Measurements from ENCODE around the gene C11orf86. TPM values are rescaled to one million over a fixed set of nuclear protein-coding genes. Genes with fewer than 3 reads are reported as not detected.

C11orf86 gene
- total RNA-seq (not detected), polyA plus RNA-seq (under 1 TPM in 2 of 3 donors, not detected in 1; 0.04 to 0.10 TPM)
- long read RNA-seq, donor 1, result 0 reads
- long read RNA-seq, donor 2, result 0 reads

DNA sequence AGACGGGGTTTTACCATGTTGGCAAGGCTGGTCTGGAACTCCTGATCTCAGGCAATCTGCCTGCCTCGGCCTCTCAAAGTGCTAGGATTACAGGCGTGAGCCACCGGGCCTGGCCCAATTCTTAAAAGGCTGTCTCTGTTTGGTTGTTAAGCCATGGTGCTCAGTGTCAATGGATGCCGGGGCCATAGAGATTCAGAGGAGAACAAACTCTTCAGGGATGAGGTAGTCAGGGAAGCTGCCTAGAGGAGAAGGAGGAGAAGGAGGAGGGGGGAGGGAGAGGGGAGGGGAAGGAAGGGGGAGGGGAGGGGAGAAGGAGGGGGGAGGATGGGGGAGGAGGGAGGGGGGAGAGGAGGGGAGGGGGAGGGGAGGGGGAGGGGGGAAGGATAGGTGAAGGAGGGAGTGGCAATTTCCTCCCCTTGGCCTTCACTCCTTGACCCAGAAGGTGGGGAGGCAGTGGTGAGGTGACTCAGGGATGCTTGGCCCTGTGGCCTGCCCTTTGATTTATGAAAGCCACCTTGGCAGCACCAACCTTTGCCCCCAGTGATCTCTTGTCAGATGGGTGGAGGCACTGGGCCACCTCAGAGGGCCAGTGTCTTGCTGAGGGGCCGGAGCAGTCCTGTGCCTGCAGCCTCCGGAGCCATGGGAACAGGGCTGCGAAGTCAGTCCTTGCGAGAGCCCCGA is at the start of gene C11orf86:
Gene C11orf86 (plus strand): TSS at position 581 of the 681 bp plus-strand sequence. CDS start 59 bp downstream, at position 640.
- H3K36me3 ChIP-seq (ENCODE audit: insufficient read depth in 1 of 2, low read depth in 1 of 2), result no peaks in the 10 kb centered on the region
- intact Hi-C loops (cut with DNase I), result no loop called here
- no peak for ATAC-seq
- H3K27me3 ChIP-seq (ENCODE audit: insufficient read depth in 3 of 3, low read length in 2 of 3), result no peaks in the 10 kb centered on the region
- H3K4me1 ChIP-seq, result no peaks in the 10 kb centered on the region
- H3K9me3 ChIP-seq, result peaks cover 6% of the 10 kb centered on the region
- 73 to 87% (median 80%) methylated on average over 9 to 10 of the region's 10 CpGs for WGBS, 3 donors
- H3K27ac ChIP-seq, result no peak within 1 kb of the TSS
- TF ChIP-seq, protein P1, sequence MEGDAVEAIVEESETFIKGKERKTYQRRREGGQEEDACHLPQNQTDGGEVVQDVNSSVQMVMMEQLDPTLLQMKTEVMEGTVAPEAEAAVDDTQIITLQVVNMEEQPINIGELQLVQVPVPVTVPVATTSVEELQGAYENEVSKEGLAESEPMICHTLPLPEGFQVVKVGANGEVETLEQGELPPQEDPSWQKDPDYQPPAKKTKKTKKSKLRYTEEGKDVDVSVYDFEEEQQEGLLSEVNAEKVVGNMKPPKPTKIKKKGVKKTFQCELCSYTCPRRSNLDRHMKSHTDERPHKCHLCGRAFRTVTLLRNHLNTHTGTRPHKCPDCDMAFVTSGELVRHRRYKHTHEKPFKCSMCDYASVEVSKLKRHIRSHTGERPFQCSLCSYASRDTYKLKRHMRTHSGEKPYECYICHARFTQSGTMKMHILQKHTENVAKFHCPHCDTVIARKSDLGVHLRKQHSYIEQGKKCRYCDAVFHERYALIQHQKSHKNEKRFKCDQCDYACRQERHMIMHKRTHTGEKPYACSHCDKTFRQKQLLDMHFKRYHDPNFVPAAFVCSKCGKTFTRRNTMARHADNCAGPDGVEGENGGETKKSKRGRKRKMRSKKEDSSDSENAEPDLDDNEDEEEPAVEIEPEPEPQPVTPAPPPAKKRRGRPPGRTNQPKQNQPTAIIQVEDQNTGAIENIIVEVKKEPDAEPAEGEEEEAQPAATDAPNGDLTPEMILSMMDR (IDR thresholded peaks at IDR 0.05), result no peak
- H3K4me3 ChIP-seq, result no peak within 1 kb of the TSS
- no peak for DNase-seq

GRCh38 chr11:66929753-66930152 is 45.4 kb upstream of the C11orf86 start:
- H3K4me1 ChIP-seq, result no peaks in the 10 kb centered on the region
- DNase-seq, result no peak
- TF ChIP-seq, protein P1 (IDR thresholded peaks at IDR 0.05), result no peak
- intact Hi-C loops (cut with DNase I), result no loop called here
- no peaks in the 10 kb centered on the region for H3K27me3 ChIP-seq (ENCODE audit: insufficient read depth in 3 of 3, low read length in 2 of 3)
- H3K4me3 ChIP-seq, result no peak overlapping the region
- H3K27ac ChIP-seq, result no peak overlapping the region
- ATAC-seq, result no peak
- WGBS, 3 donors, result 49 to 86% (median 54%) methylated on average over 4 of the region's 4 CpGs
- H3K9me3 ChIP-seq, result no peaks in the 10 kb centered on the region
- H3K36me3 ChIP-seq (ENCODE audit: insufficient read depth in 1 of 2, low read depth in 1 of 2), result no peaks in the 10 kb centered on the region

DNA sequence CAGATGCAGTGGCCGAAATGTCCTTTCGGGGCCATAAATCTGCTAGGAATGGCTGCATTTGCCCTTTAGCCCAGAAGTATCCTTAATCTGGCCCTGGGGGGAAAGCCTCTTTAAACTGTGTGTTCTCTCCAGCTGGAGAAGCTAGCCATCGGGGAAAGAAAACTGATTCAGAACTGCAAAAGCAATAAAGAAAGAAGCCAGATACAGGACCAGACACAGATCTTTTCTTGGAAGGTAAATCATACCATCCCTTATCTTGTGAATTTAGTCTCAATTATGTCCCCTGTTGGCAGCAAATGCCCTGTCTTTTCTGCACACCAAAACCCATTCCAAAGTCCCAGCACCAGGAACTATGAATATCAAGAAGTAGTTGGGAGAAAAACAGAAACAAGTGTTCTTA is 42.6 kb upstream of the C11orf86 start:
- TF ChIP-seq, protein P1 (IDR thresholded peaks at IDR 0.05), result no peak
- DNase-seq (no peak), ATAC-seq (no peak)
- Histone ChIP-seq H3K4me3 (no peak overlapping the region), H3K36me3 (ENCODE audit: insufficient read depth in 1 of 2, low read depth in 1 of 2) (no peaks in the 10 kb centered on the region), H3K4me1 (no peaks in the 10 kb centered on the region), H3K27ac (no peak overlapping the region), H3K27me3 (ENCODE audit: insufficient read depth in 3 of 3, low read length in 2 of 3) (no peaks in the 10 kb centered on the region), H3K9me3 (no peaks in the 10 kb centered on the region)
- intact Hi-C loops (cut with DNase I), result no loop called here
- WGBS, 3 donors, result 81 to 87% (median 82%) methylated on average over 3 of the region's 3 CpGs

- no peak for ATAC-seq
- intact Hi-C loops (cut with DNase I), result no loop called here
- no peak overlapping the region for H3K27ac ChIP-seq
- no peaks in the 10 kb centered on the region for H3K4me1 ChIP-seq
- H3K27me3 ChIP-seq (ENCODE audit: insufficient read depth in 3 of 3, low read length in 2 of 3), result no peaks in the 10 kb centered on the region
- WGBS, 3 donors, result 92 to 95% (median 93%) methylated on average over 3 of the region's 3 CpGs
- no peaks in the 10 kb centered on the region for H3K36me3 ChIP-seq (ENCODE audit: insufficient read depth in 1 of 2, low read depth in 1 of 2)
- DNase-seq, result no peak
- no peaks in the 10 kb centered on the region for H3K9me3 ChIP-seq
- TF ChIP-seq, protein P1 (IDR thresholded peaks at IDR 0.05), result no peak
- no peak overlapping the region for H3K4me3 ChIP-seq
Observed at GRCh38 chr11:66933531-66933930, 41.6 kb upstream of the C11orf86 start.
